ENCODE results near the gene LMNTD1.

- TF ChIP-seq RCOR1 (IDR thresholded peaks at IDR 0.05; ENCODE audit: insufficient replicate concordance, low read length) (no peak), CEBPB (IDR thresholded peaks at IDR 0.05; ENCODE audit: low read depth, low read length) (no peak), CTCF (conservative IDR thresholded peaks at IDR 0.05; ENCODE audit: low read depth, low read length) (no peak), POLR2A (IDR thresholded peaks at IDR 0.05; ENCODE audit: low read depth, low read length) (no peak), FOS (IDR thresholded peaks at IDR 0.05; ENCODE audit: low read depth, low read length) (no peak), SMC3 (IDR thresholded peaks at IDR 0.05; ENCODE audit: low read depth, low read length) (no peak), RAD21 (IDR thresholded peaks at IDR 0.05; ENCODE audit: low read length) (no peak)
Observed at GRCh38 chr12:25504744-25505143, 48.3 kb downstream of the LMNTD1 start.

All from IMR-90 (cell line).